ENCODE data around the gene KIAA0513. TPM values are rescaled to one million over a fixed set of nuclear protein-coding genes. Genes with fewer than 3 reads are reported as not detected.
A peak's percentile ranks its signal among the peaks of the same experiment; 100 is the strongest.
"Not testable (repeated sequence)": the region's sequence is repeated elsewhere in the genome, so short reads cannot be mapped to it uniquely, and the experiment has no call there.

KIAA0513 gene
- total RNA-seq, 1 experiment from 2014 or later = 8.9 TPM

- no peak for DNase-seq (ENCODE audit: low spot score)
Measured at GRCh38 chr16:85048921-85049562, 21.4 kb downstream of the KIAA0513 start.

GRCh38 chr16:85049706-85050305 is 22.2 kb downstream of the KIAA0513 start:
- no peak for DNase-seq (ENCODE audit: low spot score)

GRCh38 chr16:85051067-85051581 is 23.5 kb downstream of the KIAA0513 start:
- DNase-seq (ENCODE audit: low spot score) = no peak

GRCh38 chr16:85051683-85052082 is 24.1 kb downstream of the KIAA0513 start:
- no peak for DNase-seq (ENCODE audit: low spot score)

- DNase-seq (ENCODE audit: low spot score) = no peak
Measured at GRCh38 chr16:85052536-85052935, 24.9 kb downstream of the KIAA0513 start.

- DNase-seq (ENCODE audit: low spot score) = not testable (repeated sequence)
Measured at GRCh38 chr16:85054321-85054720, 26.7 kb downstream of the KIAA0513 start.

- no peak for DNase-seq (ENCODE audit: low spot score)
Measured at GRCh38 chr16:85054948-85055492, 27.4 kb downstream of the KIAA0513 start.

GRCh38 chr16:85055493-85056210 is 28.1 kb downstream of the KIAA0513 start:
- peak; percentile 71 for DNase-seq (ENCODE audit: low spot score)

- DNase-seq (ENCODE audit: low spot score) = peak; percentile 35
Measured at GRCh38 chr16:85056211-85056748, 28.7 kb downstream of the KIAA0513 start.

GRCh38 chr16:85057212-85057889 is 29.8 kb downstream of the KIAA0513 start:
- no peak for DNase-seq (ENCODE audit: low spot score)

GRCh38 chr16:85057948-85058347 is 30.4 kb downstream of the KIAA0513 start:
- DNase-seq (ENCODE audit: low spot score) = no peak

- no peak for DNase-seq (ENCODE audit: low spot score)
Measured at GRCh38 chr16:85058909-85059308, 31.3 kb downstream of the KIAA0513 start.

GRCh38 chr16:85061566-85061965 is 34.0 kb downstream of the KIAA0513 start:
- no peak for DNase-seq (ENCODE audit: low spot score)

GRCh38 chr16:85062323-85062722 is 34.7 kb downstream of the KIAA0513 start:
- DNase-seq (ENCODE audit: low spot score) = no peak

GRCh38 chr16:85062845-85063244 is 35.2 kb downstream of the KIAA0513 start:
- no peak for DNase-seq (ENCODE audit: low spot score)

GRCh38 chr16:85064186-85064585 is 36.6 kb downstream of the KIAA0513 start:
- no peak for DNase-seq (ENCODE audit: low spot score)

GRCh38 chr16:85065099-85065498 is 37.5 kb downstream of the KIAA0513 start:
- DNase-seq (ENCODE audit: low spot score) = no peak

- DNase-seq (ENCODE audit: low spot score) = no peak
Measured at GRCh38 chr16:85066346-85066885, 38.8 kb downstream of the KIAA0513 start.

- no peak for DNase-seq (ENCODE audit: low spot score)
Measured at GRCh38 chr16:85067024-85067423, 39.4 kb downstream of the KIAA0513 start.

- DNase-seq (ENCODE audit: low spot score) = no peak
Measured at GRCh38 chr16:85067426-85067825, 39.8 kb downstream of the KIAA0513 start.

GRCh38 chr16:85068746-85069145 is 41.2 kb downstream of the KIAA0513 start:
- peak; percentile 24 for DNase-seq (ENCODE audit: low spot score)
